ENCODE data around the gene HMGCL. TPM values are rescaled to one million over a fixed set of nuclear protein-coding genes. Genes with fewer than 3 reads are reported as not detected.

The HMGCL gene
- polyA plus RNA-seq, 4 donors = 68.8 to 83.8 (median 77.1) TPM

DNA sequence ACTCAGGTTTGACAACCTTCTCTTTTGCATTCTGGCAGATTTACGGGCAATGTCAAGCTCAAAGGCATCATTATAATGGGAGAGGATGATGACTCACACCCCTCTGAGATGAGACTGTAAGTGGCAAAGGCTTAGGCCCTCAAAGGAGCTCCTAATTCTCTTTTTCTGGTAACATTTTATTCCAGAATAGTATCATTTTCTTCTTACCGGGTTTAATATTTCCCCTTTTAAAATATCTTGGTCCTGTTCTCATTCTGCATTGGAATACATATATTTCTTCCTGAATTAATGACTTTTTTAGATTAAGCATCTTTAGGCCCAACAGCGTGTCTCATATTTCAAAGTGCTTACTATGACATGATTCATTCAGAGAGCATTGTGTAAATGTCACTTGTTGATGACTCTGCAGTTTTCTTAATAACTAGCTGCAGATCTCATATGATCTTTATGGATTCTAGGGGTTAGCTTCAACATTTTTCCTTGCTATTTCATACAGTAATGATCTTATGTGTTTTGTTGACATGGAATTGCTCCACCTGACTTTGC is 45.3 kb downstream of the HMGCL start:
- no peak for DNase-seq (ENCODE audit: low read depth in 4 of 4, low spot score in 3 of 4)

GRCh38 chr1:23777979-23778814 is 47.0 kb downstream of the HMGCL start, which contains the start of gene PITHD1:
Gene PITHD1, plus strand, starts transcription at chr1:23778418. Its CDS starts 98 bp downstream, at chr1:23778516.
- peak in 3 of 4 donors; percentile 77 to 80 (median 77) for DNase-seq (ENCODE audit: low read depth in 4 of 4, low spot score in 3 of 4)

- DNase-seq (ENCODE audit: low read depth in 4 of 4, low spot score in 3 of 4) = no peak
These were observed 49.0 kb downstream of the HMGCL start for GRCh38 chr1:23776217-23776616.

DNA sequence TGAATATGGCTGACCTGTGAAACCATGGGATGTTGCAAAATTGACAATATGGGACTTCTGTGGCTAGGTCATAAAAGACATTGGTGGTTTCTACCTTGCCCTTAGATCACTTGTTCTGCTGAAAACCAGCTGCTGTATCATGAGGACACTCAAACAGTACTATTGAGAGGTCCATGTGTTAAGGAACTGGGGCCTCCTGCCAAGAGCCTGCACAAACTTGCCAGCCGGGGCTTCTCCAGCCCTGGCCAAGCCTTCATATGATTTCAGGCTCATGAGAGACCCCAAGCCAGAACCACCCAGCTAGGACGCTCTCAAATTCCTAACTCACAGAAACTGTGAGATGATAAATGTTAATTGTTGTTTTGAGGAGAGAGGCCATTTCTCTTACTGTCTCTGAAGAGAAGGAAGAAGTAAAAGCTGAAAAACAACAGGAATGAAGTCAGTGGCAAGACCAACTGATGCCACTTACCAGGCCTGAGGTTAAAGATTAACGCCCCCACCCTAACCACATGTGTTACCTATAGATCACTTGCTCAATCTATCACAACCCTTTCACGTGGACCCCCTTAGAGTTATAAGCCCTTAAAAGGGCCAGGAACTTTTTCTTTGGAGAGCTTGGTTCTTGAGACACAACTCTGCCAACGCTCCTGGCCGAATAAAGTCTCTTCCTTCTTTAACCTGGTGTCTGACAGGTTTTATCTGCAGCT is 50.9 kb downstream of the HMGCL start:
- DNase-seq (ENCODE audit: low read depth in 4 of 4, low spot score in 3 of 4) = no peak

DNA sequence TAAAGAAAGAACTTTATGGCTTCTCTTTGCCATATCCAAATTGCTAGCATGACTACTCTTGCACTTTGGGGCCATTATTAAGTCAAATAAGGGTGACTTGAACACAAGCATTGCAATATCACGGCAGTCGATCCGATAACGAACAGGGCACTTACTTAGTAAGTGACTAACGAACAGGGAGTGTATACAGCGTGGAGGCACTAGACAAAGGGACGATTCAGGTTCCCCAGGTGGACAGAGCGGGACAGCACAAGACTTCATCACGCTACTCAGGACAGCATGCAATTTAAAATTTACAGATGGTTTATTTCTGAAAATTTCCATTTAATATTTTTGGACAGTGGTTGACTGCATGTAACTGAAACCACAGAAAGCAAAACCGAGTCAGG is 52.4 kb downstream of the HMGCL start:
- no peak for DNase-seq (ENCODE audit: low read depth in 4 of 4, low spot score in 3 of 4)

DNA sequence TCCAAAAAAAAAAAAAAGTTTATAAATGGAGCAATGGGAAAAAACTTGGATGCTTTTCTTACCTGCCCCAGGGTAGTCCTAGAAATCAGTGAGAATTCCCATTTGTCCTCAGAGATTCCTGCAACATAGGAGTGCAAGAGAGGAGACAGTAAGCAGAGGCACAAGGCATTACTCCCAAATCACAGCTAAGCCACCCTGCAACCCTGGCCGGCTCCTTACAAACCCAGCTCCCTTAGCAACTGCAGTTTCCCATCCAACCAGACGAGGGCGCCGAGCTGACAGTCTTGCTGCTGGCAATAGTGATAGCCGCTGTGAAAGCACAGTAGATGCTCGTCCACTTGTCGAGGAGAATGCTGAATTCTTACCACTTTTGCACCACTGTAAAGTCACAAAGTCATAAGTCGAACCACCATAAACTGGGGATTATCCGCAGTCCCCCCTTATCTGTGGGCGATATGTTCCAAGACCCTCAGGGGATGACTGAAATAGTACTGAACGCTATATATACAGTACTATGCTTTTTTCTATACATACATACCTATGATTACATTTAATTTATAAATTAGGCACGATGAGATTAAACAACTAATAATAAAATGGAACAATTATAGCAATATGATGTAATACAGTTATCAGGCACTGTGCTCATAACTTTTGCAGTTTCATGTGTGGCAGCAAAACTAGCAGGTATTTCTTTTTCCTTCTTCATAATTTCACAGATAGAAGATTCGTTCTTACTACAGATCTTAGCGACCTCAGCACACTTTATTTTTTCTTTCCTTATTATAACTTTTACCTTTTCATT is 53.0 kb downstream of the HMGCL start:
- DNase-seq (ENCODE audit: low read depth in 4 of 4, low spot score in 3 of 4) = peak; percentile 61 to 72 (median 64)

DNA sequence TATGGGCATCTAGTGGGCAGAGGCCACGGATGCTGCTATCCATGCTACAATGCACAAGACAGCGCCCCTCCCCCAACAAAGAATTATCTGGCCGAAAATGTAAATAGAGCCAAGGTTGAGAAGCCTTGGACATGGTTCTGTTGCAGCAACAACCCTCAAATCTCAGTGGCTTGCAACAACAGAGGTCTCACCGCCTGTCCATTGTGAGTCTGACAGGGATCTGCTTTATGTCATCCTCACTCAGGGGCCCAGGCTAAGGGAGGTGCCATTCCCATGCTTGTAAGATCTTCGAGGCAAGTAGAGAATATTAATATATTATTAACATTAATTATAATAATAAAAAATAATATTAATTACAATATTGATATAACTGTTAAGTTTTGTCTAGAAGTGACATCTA is 56.5 kb downstream of the HMGCL start:
- DNase-seq (ENCODE audit: low read depth in 4 of 4, low spot score in 3 of 4) = no peak

DNA sequence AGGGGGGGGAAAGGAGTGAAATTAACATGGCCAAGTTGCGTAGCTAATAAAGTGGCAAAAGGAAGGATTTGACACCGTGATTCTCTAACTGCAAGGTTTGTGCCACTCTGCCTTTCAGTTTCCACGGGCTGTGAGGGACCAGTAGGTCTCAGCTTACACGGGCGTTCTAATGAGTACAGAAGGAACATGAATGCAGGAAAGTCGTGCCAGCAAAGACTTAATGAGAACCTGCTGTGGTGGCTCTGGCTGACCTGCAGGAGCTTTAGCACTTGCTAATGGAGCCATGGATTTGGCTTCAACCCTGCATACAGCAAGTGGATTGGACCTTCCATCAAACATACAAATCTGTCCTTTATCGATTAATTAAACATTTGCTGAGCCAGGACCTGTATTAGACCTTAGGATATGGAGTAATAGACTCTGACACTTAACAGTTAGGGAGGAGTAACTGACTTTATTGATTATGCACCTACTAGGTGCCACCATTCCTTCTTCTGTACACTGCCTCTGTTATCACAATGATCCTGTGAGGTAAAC is 62.1 kb downstream of the HMGCL start:
- no peak for DNase-seq (ENCODE audit: low read depth in 4 of 4, low spot score in 3 of 4)

- no peak for DNase-seq (ENCODE audit: low read depth in 4 of 4, low spot score in 3 of 4)
These were observed 66.0 kb downstream of the HMGCL start for GRCh38 chr1:23759277-23759676.

GRCh38 chr1:23757812-23758211 is 67.4 kb downstream of the HMGCL start:
- DNase-seq (ENCODE audit: low read depth in 4 of 4, low spot score in 3 of 4) = no peak

DNA sequence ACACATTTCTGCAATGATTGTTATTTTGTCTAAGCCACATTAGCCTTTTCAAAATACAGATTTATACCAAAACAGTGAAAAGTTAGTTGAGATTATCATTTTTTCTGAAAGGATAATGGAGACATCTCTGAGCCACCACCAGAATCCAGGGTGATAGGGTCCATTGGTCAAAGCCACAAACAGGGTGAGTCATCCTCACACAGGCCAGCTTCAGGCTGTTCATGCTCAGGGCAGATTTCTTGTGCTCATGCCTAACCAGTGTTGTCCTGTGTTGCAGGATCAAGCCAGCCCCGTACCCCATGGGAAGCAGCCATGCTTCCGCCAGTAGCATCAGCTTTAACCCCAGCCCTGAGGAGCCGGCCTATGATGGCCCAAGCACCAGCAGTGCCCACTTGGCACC is 68.6 kb downstream of the HMGCL start:
- DNase-seq (ENCODE audit: low read depth in 4 of 4, low spot score in 3 of 4) = no peak

DNA sequence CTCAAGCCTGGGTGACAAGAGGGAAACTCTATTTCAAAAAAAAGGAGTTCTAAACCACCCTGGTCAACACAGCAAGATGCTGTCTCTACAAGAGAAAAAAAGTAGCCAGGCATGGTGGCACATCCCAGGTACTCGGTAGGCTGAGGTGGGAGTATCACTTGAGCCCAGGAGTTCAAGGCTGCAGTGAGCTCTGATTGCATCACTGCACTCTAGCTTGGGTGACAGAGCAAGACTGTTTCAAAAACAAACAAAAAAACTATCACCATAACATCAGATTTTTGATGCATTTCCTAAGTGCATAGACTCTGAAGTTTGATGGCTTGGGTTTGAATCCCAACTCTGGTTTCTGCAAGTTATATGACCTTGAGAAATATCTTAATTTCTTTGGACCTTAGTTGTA is 72.3 kb downstream of the HMGCL start:
- no peak for DNase-seq (ENCODE audit: low read depth in 4 of 4, low spot score in 3 of 4)

Other genes starting within 250 kb of the HMGCL start
- gene RPL11, start 133.6 kb downstream of the HMGCL start, polyA plus RNA-seq (ENCODE audit: insufficient read length in 4 of 4) = 1,000 to 10,000 TPM; 2,217 to 2,567 (median 2,423) TPM
- gene ELOA, start 82.0 kb downstream of the HMGCL start, polyA plus RNA-seq (ENCODE audit: insufficient read length in 4 of 4) = 10 to 100 TPM; 32.2 to 41.2 (median 36.0) TPM
- 10 to 100 TPM; 59.3 to 66.8 (median 63.4) TPM for gene PITHD1, start 47.0 kb downstream of the HMGCL start, polyA plus RNA-seq (ENCODE audit: insufficient read length in 4 of 4)
- gene LYPLA2, start 34.3 kb downstream of the HMGCL start, polyA plus RNA-seq (ENCODE audit: insufficient read length in 4 of 4) = 10 to 100 TPM; 64.3 to 80.5 (median 69.4) TPM
- 10 to 100 TPM; 30.7 to 42.4 (median 32.8) TPM for gene GALE, start 24.7 kb downstream of the HMGCL start, polyA plus RNA-seq (ENCODE audit: insufficient read length in 4 of 4)
- gene FUCA1, start 42.9 kb upstream of the HMGCL start, polyA plus RNA-seq (ENCODE audit: insufficient read length in 4 of 4) = 10 to 100 TPM; 43.8 to 55.2 (median 48.5) TPM
- under 1 TPM; 0.06 to 0.08 (median 0.06) TPM for gene CNR2, start 87.9 kb upstream of the HMGCL start, polyA plus RNA-seq (ENCODE audit: insufficient read length in 4 of 4)
- 100 to 1,000 TPM; 199 to 236 (median 217) TPM for gene PNRC2, start 134.4 kb upstream of the HMGCL start, polyA plus RNA-seq (ENCODE audit: insufficient read length in 4 of 4)
- gene SRSF10, start 154.9 kb upstream of the HMGCL start, polyA plus RNA-seq (ENCODE audit: insufficient read length in 4 of 4) = 100 to 1,000 TPM; 190 to 234 (median 213) TPM

Data from right renal pelvis (tissue), 4 donors.